LHCN-M2 (cell line): ENCODE data around the gene SHC2. TPM values are rescaled to one million over a fixed set of nuclear protein-coding genes. Genes with fewer than 3 reads are reported as not detected.
"Not testable (repeated sequence)": the region's sequence is repeated elsewhere in the genome, so short reads cannot be mapped to it uniquely, and the experiment has no call there.

Experiments used
- DNase-seq: peaks from one replicate; pipeline ENCODE4 v3.0.0-alpha.2; 2012; ENCODE audit warnings: low read depth
- total RNA-seq: library from RNA; depleted of rRNA; stranded (reverse); fragments of >200 nt; gene quantifications from 2 replicates; pipeline ENCODE4 v1.2.3, GENCODE V29; 2014

Gene SHC2
- total RNA-seq, 1 experiment from 2014 or later: 0.57 TPM

- no peak for DNase-seq
Observed at GRCh38 chr19:426725-427445, 33.9 kb downstream of the SHC2 start.

GRCh38 chr19:425056-425455, 35.8 kb downstream of the SHC2 start:
- DNase-seq: no peak

- DNase-seq: no peak
Observed at GRCh38 chr19:424546-424945, 36.3 kb downstream of the SHC2 start.

- no peak for DNase-seq
Observed at GRCh38 chr19:423691-424466, 37.0 kb downstream of the SHC2 start.

GRCh38 chr19:422917-423226, 38.0 kb downstream of the SHC2 start:
- not testable (repeated sequence) for DNase-seq

GRCh38 chr19:422213-422916, 38.5 kb downstream of the SHC2 start:
- DNase-seq: no peak

GRCh38 chr19:419721-420515, 40.9 kb downstream of the SHC2 start:
- no peak for DNase-seq

GRCh38 chr19:418761-419671, 41.8 kb downstream of the SHC2 start:
- DNase-seq: no peak

GRCh38 chr19:416416-416815, 44.4 kb downstream of the SHC2 start:
- DNase-seq: no peak

GRCh38 chr19:415292-415691, 45.5 kb downstream of the SHC2 start:
- DNase-seq: no peak

- DNase-seq: no peak
Observed at GRCh38 chr19:413756-414420, 46.9 kb downstream of the SHC2 start.

GRCh38 chr19:412356-413355, 48.2 kb downstream of the SHC2 start:
- DNase-seq: no peak

GRCh38 chr19:411723-412355, 49.0 kb downstream of the SHC2 start:
- no peak for DNase-seq

GRCh38 chr19:411121-411722, 49.6 kb downstream of the SHC2 start:
- not testable (repeated sequence) for DNase-seq

- no peak for DNase-seq
Observed at GRCh38 chr19:410243-410781, 50.5 kb downstream of the SHC2 start.

- DNase-seq: no peak
Observed at GRCh38 chr19:409516-410242, 51.2 kb downstream of the SHC2 start.
